Aorta (tissue), 5 donors: ENCODE measurements around the gene CD86. TPM values are rescaled to one million over a fixed set of nuclear protein-coding genes. Genes with fewer than 3 reads are reported as not detected.
"Not testable (repeated sequence)": the region's sequence is repeated elsewhere in the genome, so short reads cannot be mapped to it uniquely, and the experiment has no call there.

Experiments
- ATAC-seq: fragments of 200-7000 bp; cut with Tn5 transposase; one replicate; pipeline ENCODE4 v1.9.1; 2022; ENCODE audit warnings: moderate library complexity; ENCODE audit not compliant: low FRiP score
- DNase-seq, 2 donors: peaks; one replicate each; pipeline ENCODE4 v3.0.0-alpha.2; 2020
- H3K27ac ChIP-seq, 2 donors: one replicate each; pipeline ENCODE4 v1.5.1; 2013; ENCODE audit warnings: low read length in 2 of 2, mild to moderate bottlenecking in 2 of 2, moderate library complexity in 2 of 2, control low read depth in 1 of 2, inconsistent platforms in 1 of 2, low read depth in 1 of 2
- H3K27me3 ChIP-seq, 2 donors: one replicate each; pipeline ENCODE4 v1.6.1; 2013; ENCODE audit warnings: control low read depth in 1 of 2, low read length in 1 of 2, mild to moderate bottlenecking in 1 of 2, moderate library complexity in 1 of 2; ENCODE audit not compliant: insufficient read depth in 2 of 2, control insufficient read depth in 1 of 2
- H3K36me3 ChIP-seq, 2 donors: one replicate each; pipeline ENCODE4 v1.6.1; 2013; ENCODE audit warnings: control low read depth in 1 of 2, low read length in 1 of 2, mild to moderate bottlenecking in 1 of 2; ENCODE audit not compliant: insufficient read depth in 2 of 2, control insufficient read depth in 1 of 2
- H3K4me1 ChIP-seq, 2 donors: one replicate each; pipeline ENCODE4 v1.6.1; 2013; ENCODE audit warnings: low read length in 2 of 2, control low read depth in 1 of 2, mild to moderate bottlenecking in 1 of 2, moderate library complexity in 1 of 2; ENCODE audit not compliant: insufficient read depth in 2 of 2, control insufficient read depth in 1 of 2
- H3K4me3 ChIP-seq, 2 donors: one replicate each; pipeline ENCODE4 v1.5.1; 2013; ENCODE audit warnings: low read length in 2 of 2, control low read depth in 1 of 2, mild to moderate bottlenecking in 1 of 2
- H3K9me3 ChIP-seq: one replicate; pipeline ENCODE4 v1.6.1; 2013; ENCODE audit warnings: mild to moderate bottlenecking, low read length; ENCODE audit not compliant: control insufficient read depth
- WGBS, 2 donors: extraction: QIAGEN DNeasy Blood & Tissue Kit; methylation state at CpG; one replicate each; pipeline ENCODE4 v1.1.7; 2013; 5-methylcytosine and 5-hydroxymethylcytosine counted together
- intact Hi-C, 2 donors: fragments of 100-400 bp; cut with DNase I; formaldehyde crosslinking; loops; one replicate each; pipeline versions ENCODE4 v1.14.2 to v1.15.0; 2022
- polyA plus RNA-seq, 2 donors: library from polyadenylated mRNA; stranded (reverse); fragments of 200-250 nt; gene quantifications; one replicate each; pipeline ENCODE4 v1.2.3, GENCODE V29; 2013
- total RNA-seq, 2 donors: library from RNA; stranded (reverse); fragmentation: NEBNext Ultra II Directional; extraction: Animal tissue kit (Norgen Biotek cat#: 25700); gene quantifications; one replicate each; pipeline ENCODE4 v1.2.1, GENCODE V29; 2021
- donor health status: healthy with polysubstance abuse.
- donor health status: Bipolar disorder and iron deficiency.
- donor health status: DM: no; HTN: no; CAD: no.
- donor health status: DM: no; HTN: no; CAD: no.
- donor health status: DM: yes; HTN: yes; CAD: no.

The CD86 gene
- total and polyA plus RNA-seq, 4 donors: 2.6 to 19.7 (median 9.1) TPM

DNA sequence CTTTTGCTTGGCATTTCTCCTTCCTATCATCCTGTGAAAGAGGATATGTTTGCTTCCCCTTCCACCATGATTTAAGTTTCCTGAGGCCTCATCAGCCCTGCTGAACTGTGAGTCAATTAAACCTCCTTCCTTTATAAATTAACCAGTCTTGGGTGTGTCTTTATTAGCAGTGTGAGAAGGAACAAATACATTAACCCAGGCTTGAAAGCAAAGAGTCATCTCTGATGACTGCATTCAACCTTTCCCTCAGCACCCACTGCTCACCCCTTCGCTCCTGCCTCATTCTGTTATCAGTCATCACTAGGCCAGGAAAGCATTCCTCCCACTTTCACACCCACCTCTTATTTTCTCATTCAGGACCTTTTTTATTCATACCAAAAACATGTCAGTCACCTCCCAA lies 68.7 kb downstream of the CD86 start:
- 79 to 83% methylated on average over 1 of the region's 1 CpG for WGBS, 2 donors
- ATAC-seq (no peak), DNase-seq (no peak)
- no peaks in the 10 kb centered on the region for H3K36me3 ChIP-seq
- no peaks in the 10 kb centered on the region for H3K4me1 ChIP-seq
- peaks cover 1% of the 10 kb centered on the region for H3K9me3 ChIP-seq
- no peak overlapping the region for H3K4me3 ChIP-seq
- H3K27me3 ChIP-seq: no peaks in the 10 kb centered on the region
- H3K27ac ChIP-seq: no peak overlapping the region
- intact Hi-C loops: no loop called here

DNA sequence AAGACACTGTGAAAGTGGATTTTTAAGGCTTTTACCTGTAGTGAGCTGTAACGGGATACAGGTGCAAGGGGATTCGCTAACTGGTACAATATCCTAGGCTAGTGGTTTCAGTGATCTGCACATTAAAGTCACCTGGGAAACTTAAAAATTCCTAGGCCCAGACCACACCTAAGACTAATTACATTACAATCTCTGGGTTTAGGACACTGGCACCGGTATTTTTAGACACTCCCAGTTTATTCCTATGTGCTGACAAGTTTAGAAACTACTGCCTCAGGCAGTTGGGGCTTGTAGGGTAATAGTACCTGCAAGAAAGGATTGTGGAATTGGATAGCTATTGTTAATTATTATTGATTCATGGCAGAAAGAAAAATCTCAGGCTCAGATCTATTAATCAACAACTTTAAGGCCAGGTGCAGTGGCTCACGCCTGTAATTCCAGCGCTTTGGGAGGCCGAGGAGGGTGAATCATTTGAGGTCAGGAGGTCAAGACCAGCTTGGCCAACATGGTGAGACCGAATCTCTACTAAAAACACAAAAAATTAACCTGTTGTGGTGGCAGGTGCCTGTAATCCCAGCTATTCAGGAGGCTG lies 77.9 kb downstream of the CD86 start:
- no peak overlapping the region for H3K27ac ChIP-seq
- no peak for DNase-seq
- ATAC-seq: no peak
- 80 to 82% methylated on average over 7 of the region's 7 CpGs for WGBS, 2 donors
- no peaks in the 10 kb centered on the region for H3K27me3 ChIP-seq
- H3K9me3 ChIP-seq: peaks cover 3% of the 10 kb centered on the region
- no peaks in the 10 kb centered on the region for H3K36me3 ChIP-seq
- no peaks in the 10 kb centered on the region for H3K4me1 ChIP-seq
- intact Hi-C loops: no loop called here
- no peak overlapping the region for H3K4me3 ChIP-seq

DNA sequence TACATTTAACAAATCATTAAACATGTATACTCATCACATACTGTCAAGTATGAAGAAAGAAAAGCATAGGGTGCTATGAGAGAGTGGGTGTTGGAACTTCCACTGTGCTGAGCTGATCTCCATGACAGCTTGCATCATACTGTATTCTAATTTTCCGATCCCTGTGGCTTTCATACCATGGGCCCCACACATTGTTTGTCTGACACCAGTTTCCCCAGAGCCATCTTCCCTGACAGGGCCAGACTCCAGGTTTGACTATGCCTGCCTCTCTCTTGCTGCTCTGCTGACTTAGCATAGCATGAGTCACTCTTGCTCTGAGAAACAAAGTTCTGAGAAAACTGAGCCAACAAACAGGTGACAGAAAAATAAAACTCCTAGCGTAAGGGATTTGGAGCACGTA lies 91.3 kb downstream of the CD86 start:
- intact Hi-C loops: no loop called here
- Histone ChIP-seq H3K27ac (no peak overlapping the region), H3K4me3 (no peak overlapping the region), H3K36me3 (no peaks in the 10 kb centered on the region), H3K4me1 (no peaks in the 10 kb centered on the region), H3K9me3 (no peaks in the 10 kb centered on the region), H3K27me3 (no peaks in the 10 kb centered on the region)
- DNase-seq: no peak
- no peak for ATAC-seq
- WGBS, 2 donors: 88 to 93% methylated on average over 3 of the region's 3 CpGs

DNA sequence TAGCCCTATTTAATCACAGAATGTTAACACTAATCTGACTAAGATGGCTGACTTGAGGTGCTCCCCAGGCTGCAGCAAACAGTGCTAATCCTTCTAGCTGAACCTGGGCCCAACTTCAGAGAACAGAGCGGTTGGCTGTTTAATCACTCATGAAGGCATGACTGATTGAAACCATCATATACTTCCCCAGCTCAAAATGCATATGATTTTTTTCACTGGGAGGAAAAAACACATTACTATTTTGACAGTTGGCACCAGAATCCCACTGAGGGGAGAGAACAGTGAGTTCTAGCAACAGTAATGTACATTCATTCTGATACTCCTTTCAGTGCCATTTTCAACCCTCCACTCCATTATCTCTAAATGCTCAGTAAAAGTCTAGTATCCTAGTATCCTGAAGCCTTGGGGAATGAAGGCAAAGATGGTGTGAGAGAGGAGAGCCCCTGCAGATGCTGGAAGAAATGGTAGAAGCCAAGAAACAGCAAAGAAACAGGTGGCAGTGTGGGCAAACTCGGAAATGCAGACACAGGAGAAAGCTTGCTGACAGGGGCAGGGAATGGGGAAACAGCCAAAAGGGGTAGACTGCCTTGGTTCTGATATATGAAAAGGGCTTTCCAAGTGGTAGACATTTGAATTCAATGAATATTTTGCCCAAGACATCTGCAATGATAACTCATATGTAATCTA lies 93.9 kb downstream of the CD86 start:
- WGBS, 2 donors: 38 to 56% methylated on average over 2 of the region's 2 CpGs
- Histone ChIP-seq H3K4me1 (no peaks in the 10 kb centered on the region), H3K36me3 (no peaks in the 10 kb centered on the region), H3K4me3 (no peak overlapping the region), H3K9me3 (peaks cover 6% of the 10 kb centered on the region), H3K27ac (no peak overlapping the region), H3K27me3 (no peaks in the 10 kb centered on the region)
- intact Hi-C loops: no loop called here
- ATAC-seq (no peak), DNase-seq (no peak)

DNA sequence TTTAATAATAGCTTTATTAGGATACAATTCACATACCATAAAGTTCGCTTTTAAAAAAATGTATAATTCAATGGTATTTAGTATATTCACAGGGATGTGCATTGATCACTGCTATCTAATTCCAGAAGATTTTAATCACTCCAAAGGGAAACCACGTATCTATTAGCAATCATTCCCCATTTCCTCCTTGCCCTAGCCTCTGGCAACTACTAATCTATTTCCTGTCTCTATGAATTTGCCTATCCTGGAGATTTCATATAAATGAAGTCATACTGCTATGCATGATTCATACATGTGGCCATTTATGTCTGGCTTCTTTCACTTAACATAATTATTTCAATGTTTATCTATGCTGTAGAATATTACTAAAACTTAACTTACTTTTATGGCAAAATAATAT lies 96.3 kb downstream of the CD86 start:
- H3K9me3 ChIP-seq: peaks cover 10% of the 10 kb centered on the region
- no peak overlapping the region for H3K4me3 ChIP-seq
- H3K27ac ChIP-seq: no peak overlapping the region
- 61% methylated on average over 2 of the region's 2 CpGs for WGBS, 2 donors
- H3K36me3 ChIP-seq: no peaks in the 10 kb centered on the region
- H3K27me3 ChIP-seq: no peaks in the 10 kb centered on the region
- ATAC-seq (no peak), DNase-seq (no peak)
- intact Hi-C loops: no loop called here
- no peaks in the 10 kb centered on the region for H3K4me1 ChIP-seq

GRCh38 chr3:122164983-122165382 lies 109.8 kb downstream of the CD86 start:
- intact Hi-C loops, H3K9me3 ChIP-seq, H3K27me3 ChIP-seq, H3K27ac ChIP-seq, H3K4me1 ChIP-seq, ATAC-seq, H3K36me3 ChIP-seq, H3K4me3 ChIP-seq: not testable (repeated sequence)
- peak in 1 of 2 donors; percentile 43 for DNase-seq
- WGBS, 2 donors: 92 to 100% methylated on average over 2 to 25 of the region's 31 CpGs

DNA sequence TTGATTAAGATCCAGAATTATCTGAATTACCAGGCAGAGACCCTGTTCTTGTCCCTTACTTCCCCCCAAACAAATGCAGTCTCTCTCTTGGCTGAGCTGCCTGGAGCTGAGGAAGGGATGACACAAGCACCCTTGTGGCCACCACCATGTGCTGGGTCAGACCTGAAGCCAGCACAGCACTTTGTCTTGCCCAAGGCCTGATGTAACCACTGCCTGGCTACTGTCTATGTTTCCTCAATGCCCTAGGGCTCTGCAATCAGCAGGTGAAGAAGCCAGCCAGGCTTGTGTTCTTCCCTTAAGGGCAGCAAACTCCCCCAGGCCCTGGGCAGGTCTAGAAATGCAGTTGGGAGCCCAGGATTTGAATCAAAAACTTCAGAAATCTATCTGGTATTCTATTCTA lies 112.5 kb downstream of the CD86 start:
- Histone ChIP-seq H3K27ac (no peak overlapping the region), H3K4me3 (no peak overlapping the region), H3K4me1 (no peaks in the 10 kb centered on the region), H3K36me3 (no peaks in the 10 kb centered on the region), H3K9me3 (peaks cover 5% of the 10 kb centered on the region), H3K27me3 (no peaks in the 10 kb centered on the region)
- intact Hi-C loops: no loop called here
- DNase-seq (no peak), ATAC-seq (no peak)

GRCh38 chr3:122168044-122168443 lies 112.9 kb downstream of the CD86 start:
- Histone ChIP-seq H3K4me3 (no peak overlapping the region), H3K9me3 (peaks cover 5% of the 10 kb centered on the region), H3K36me3 (no peaks in the 10 kb centered on the region), H3K4me1 (no peaks in the 10 kb centered on the region), H3K27me3 (no peaks in the 10 kb centered on the region), H3K27ac (no peak overlapping the region)
- intact Hi-C loops: no loop called here
- ATAC-seq: no peak
- 76 to 85% methylated on average over 3 of the region's 3 CpGs for WGBS, 2 donors
- no peak for DNase-seq

DNA sequence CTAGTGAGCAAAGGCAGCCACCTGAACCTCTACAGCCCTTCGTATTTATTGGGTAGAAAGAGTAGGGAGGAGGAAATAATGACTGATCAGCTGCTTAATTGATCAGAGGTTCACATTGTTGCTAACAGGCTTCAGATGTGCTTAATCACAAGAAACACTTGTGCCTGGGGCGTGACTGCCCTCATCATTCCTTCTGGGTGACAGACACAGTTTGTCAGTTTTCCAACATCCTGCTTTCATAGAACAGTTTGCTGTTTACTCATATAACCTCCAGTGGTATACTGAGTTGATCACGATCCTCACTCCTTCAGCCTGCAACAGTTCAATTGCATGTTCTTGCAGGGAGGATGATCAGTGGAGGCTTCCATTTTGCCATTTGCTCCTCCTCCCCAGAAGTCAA lies 114.7 kb downstream of the CD86 start:
- Histone ChIP-seq H3K27me3 (no peaks in the 10 kb centered on the region), H3K9me3 (peaks cover 5% of the 10 kb centered on the region), H3K36me3 (no peaks in the 10 kb centered on the region), H3K4me3 (no peak overlapping the region), H3K4me1 (no peaks in the 10 kb centered on the region), H3K27ac (no peak overlapping the region)
- DNase-seq (no peak), ATAC-seq (no peak)
- WGBS, 2 donors: 79 to 81% methylated on average over 3 of the region's 3 CpGs
- intact Hi-C loops: no loop called here
